SU-DHL-6 (cell line): ENCODE data around the gene KRTAP10-11.

Experiments
- H2AFZ ChIP-seq: fragments of 200-600 bp; sonication (generic); 2 replicates; pipeline ENCODE4 v1.6.1; 2014; ENCODE audit warnings: low read depth, mild to moderate bottlenecking, moderate library complexity, mixed read lengths, antibody characterized with exemption, low read length; ENCODE audit not compliant: severe bottlenecking
- H3F3A ChIP-seq: fragments of 200-600 bp; shearing (Covaris generic); 2 replicates; pipeline ENCODE4 v1.6.0; 2016; ENCODE audit warnings: antibody characterized with exemption, mild to moderate bottlenecking; ENCODE audit not compliant: insufficient read depth
- H3K27ac ChIP-seq: fragments of 200-600 bp; sonication (generic); 2 replicates; pipeline ENCODE4 v1.5.1; 2016; ENCODE audit warnings: low read depth, mild to moderate bottlenecking, low read length, moderate library complexity, mixed read lengths
- H3K27me3 ChIP-seq: fragments of 200-600 bp; sonication (generic), shearing (Covaris generic); 2 replicates; pipeline ENCODE4 v1.6.0; 2014; ENCODE audit warnings: mild to moderate bottlenecking, low read length
- H3K36me3 ChIP-seq: fragments of 200-600 bp; sonication (generic); 2 replicates; pipeline ENCODE4 v1.6.1; 2014; ENCODE audit warnings: mild to moderate bottlenecking, low read length, mixed read lengths
- H3K4me2 ChIP-seq: fragments of 300-600, 200-600 bp; shearing (Covaris generic), sonication (generic); 2 replicates; pipeline ENCODE4 v1.6.0; 2014; ENCODE audit warnings: low read length, low read depth, mild to moderate bottlenecking; ENCODE audit not compliant: poor library complexity, severe bottlenecking
- H3K4me3 ChIP-seq: fragments of 200-600 bp; sonication (generic); 2 replicates; pipeline ENCODE4 v1.5.1; 2014; ENCODE audit warnings: antibody characterized with exemption, low read length, mild to moderate bottlenecking, mixed read lengths; ENCODE audit not compliant: insufficient read depth, poor library complexity, severe bottlenecking
- H3K79me2 ChIP-seq: fragments of 200-600 bp; sonication (generic); 2 replicates; pipeline ENCODE4 v1.6.1; 2014; ENCODE audit warnings: mild to moderate bottlenecking, low read length, moderate library complexity; ENCODE audit not compliant: insufficient read depth
- H3K9ac ChIP-seq: fragments of 200-600 bp; sonication (generic); 2 replicates; pipeline ENCODE4 v1.7.0; 2014; ENCODE audit warnings: mild to moderate bottlenecking, low read length
- H3K9me2 ChIP-seq: fragments of 200-600 bp; sonication (generic); replicated peaks from 2 replicates; pipeline ENCODE4 v1.6.1; 2014; ENCODE audit warnings: low read length; ENCODE audit not compliant: insufficient read depth
- H3K9me3 ChIP-seq: fragments of 200-600 bp; sonication (generic); 2 replicates; pipeline ENCODE4 v1.6.1; 2014; ENCODE audit warnings: low read length, mixed read lengths; ENCODE audit not compliant: insufficient read depth
- H4K20me1 ChIP-seq: fragments of 200-600 bp; sonication (generic); 2 replicates; pipeline ENCODE4 v1.6.1; 2014; ENCODE audit warnings: low read depth, mild to moderate bottlenecking, antibody characterized with exemption, low read length, moderate library complexity, mixed read lengths
- EZH2phosphoT487 ChIP-seq: fragments of 200-600 bp; sonication (generic), shearing (Covaris generic); conservative IDR thresholded peaks from 2 replicates; pipeline ENCODE4 v1.6.1; 2018; ENCODE audit warnings: mild to moderate bottlenecking, antibody characterized with exemption, low read length, moderate library complexity, mixed read lengths
- TF ChIP-seq, protein P1 (sequence below): fragments of 200-600 bp; sonication (generic); IDR thresholded peaks from one replicate; pipeline ENCODE4 v1.5.1; 2017; ENCODE audit warnings: antibody characterized with exemption, mild to moderate bottlenecking, low read length, moderate library complexity; ENCODE audit not compliant: insufficient read depth, poor library complexity, severe bottlenecking

The KRTAP10-11 gene

GRCh38 chr21:44601596-44602462 lies 44.4 kb upstream of the KRTAP10-11 start:
- Histone ChIP-seq H3K79me2 (no peaks in the 10 kb centered on the region), H3F3A (no peaks in the 10 kb centered on the region), H3K4me2 (no peak overlapping the region), H3K4me3 (no peak overlapping the region), H3K27ac (no peak overlapping the region), H3K9me3 (no peaks in the 10 kb centered on the region), H3K36me3 (no peaks in the 10 kb centered on the region), H3K27me3 (no peaks in the 10 kb centered on the region), H4K20me1 (no peaks in the 10 kb centered on the region), H3K9ac (no peak overlapping the region), H2AFZ (no peak overlapping the region), H3K9me2 (no peaks in the 10 kb centered on the region)
- TF ChIP-seq EZH2phosphoT487, result no peak

GRCh38 chr21:44602463-44602850 lies 43.8 kb upstream of the KRTAP10-11 start:
- no peaks in the 10 kb centered on the region for H3K27me3 ChIP-seq
- no peaks in the 10 kb centered on the region for H3K36me3 ChIP-seq
- no peaks in the 10 kb centered on the region for H3K9me3 ChIP-seq
- H2AFZ ChIP-seq, result no peak overlapping the region
- H3K27ac ChIP-seq, result no peak overlapping the region
- no peak overlapping the region for H3K9ac ChIP-seq
- no peaks in the 10 kb centered on the region for H3K9me2 ChIP-seq
- no peaks in the 10 kb centered on the region for H3K79me2 ChIP-seq
- H3F3A ChIP-seq, result no peaks in the 10 kb centered on the region
- TF ChIP-seq, protein P1, sequence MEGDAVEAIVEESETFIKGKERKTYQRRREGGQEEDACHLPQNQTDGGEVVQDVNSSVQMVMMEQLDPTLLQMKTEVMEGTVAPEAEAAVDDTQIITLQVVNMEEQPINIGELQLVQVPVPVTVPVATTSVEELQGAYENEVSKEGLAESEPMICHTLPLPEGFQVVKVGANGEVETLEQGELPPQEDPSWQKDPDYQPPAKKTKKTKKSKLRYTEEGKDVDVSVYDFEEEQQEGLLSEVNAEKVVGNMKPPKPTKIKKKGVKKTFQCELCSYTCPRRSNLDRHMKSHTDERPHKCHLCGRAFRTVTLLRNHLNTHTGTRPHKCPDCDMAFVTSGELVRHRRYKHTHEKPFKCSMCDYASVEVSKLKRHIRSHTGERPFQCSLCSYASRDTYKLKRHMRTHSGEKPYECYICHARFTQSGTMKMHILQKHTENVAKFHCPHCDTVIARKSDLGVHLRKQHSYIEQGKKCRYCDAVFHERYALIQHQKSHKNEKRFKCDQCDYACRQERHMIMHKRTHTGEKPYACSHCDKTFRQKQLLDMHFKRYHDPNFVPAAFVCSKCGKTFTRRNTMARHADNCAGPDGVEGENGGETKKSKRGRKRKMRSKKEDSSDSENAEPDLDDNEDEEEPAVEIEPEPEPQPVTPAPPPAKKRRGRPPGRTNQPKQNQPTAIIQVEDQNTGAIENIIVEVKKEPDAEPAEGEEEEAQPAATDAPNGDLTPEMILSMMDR, result no peak
- TF ChIP-seq EZH2phosphoT487, result no peak
- H4K20me1 ChIP-seq, result no peaks in the 10 kb centered on the region
- no peak overlapping the region for H3K4me2 ChIP-seq
- no peak overlapping the region for H3K4me3 ChIP-seq

DNA sequence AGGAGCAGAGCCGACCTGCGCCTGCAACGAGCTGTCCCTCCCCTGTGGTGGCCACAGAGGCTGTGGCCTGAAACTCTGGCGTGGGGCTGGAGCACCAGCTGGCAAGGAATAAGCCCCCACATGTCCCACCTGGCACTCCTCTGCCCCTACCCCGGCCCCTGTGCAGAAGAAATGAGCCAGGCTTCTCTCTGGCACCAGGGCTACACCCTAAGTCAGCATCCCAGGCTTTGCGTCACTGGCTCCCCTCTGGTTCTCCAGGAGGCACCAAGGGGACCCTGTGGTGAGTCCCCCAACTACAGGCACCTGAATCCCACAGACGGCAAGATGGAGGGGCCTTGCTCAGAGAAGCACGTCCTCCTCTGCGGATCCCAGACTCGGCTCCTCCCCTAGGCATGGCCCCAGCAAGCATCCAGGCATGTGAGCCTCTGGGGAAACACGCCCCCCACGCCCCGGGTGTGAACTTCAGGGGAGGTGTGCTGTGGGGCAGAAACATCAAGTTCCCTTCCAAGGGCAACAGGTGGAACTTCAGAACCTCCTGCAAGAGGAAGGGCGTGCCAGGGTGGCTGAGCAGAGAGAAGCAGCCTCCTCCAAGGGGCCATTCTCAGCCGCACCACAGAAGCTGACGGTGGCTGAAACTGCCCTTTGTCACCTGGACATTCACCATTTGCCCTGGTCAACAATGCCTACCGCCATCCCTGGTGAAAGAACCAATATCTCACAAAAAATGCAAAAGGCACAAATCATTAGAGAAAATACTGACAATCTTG lies 42.9 kb upstream of the KRTAP10-11 start:
- Histone ChIP-seq H3K79me2 (no peaks in the 10 kb centered on the region), H3K4me3 (no peak overlapping the region), H3K4me2 (no peak overlapping the region), H4K20me1 (no peaks in the 10 kb centered on the region), H3K9me2 (no peaks in the 10 kb centered on the region), H2AFZ (no peak overlapping the region), H3K36me3 (no peaks in the 10 kb centered on the region), H3K9ac (no peak overlapping the region), H3F3A (no peaks in the 10 kb centered on the region), H3K27ac (no peak overlapping the region), H3K27me3 (no peaks in the 10 kb centered on the region), H3K9me3 (no peaks in the 10 kb centered on the region)
- TF ChIP-seq EZH2phosphoT487, result no peak
- TF ChIP-seq, protein P1, result no peak
